HG02610 (cell line): ENCODE results near the gene RNPEPL1.

ENCODE experiments used
- ATAC-seq: cut with Tn5 transposase; IDR thresholded peaks from one replicate; pipeline ENCODE4 v1.9.1; 2021; ENCODE audit warnings: mild to moderate bottlenecking, moderate library complexity; ENCODE audit not compliant: unreplicated experiment

Gene RNPEPL1

DNA sequence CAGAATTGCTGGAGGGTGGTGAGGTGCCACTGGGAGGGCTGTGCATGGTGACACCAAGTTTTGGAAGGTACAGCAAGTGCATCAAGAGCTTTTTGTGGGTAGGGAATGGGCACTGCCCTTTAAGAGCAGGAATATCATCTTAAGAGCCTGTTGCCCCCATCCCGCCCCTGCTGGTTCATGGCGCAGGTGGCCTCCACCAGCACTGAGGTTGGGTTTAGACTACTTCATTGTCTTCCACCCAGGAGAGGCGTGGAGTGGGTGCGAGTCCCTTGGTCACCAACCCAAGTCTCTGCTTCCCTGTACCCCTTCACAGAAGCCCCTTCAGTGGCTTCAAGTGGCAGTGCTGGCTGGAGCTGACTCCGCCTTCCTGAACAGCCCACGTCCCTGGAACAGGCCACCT is 7.8 kb downstream of the RNPEPL1 start:
- ATAC-seq: no peak

- ATAC-seq: no peak
Observed at GRCh38 chr2:240576436-240577205, 8.3 kb downstream of the RNPEPL1 start.

DNA sequence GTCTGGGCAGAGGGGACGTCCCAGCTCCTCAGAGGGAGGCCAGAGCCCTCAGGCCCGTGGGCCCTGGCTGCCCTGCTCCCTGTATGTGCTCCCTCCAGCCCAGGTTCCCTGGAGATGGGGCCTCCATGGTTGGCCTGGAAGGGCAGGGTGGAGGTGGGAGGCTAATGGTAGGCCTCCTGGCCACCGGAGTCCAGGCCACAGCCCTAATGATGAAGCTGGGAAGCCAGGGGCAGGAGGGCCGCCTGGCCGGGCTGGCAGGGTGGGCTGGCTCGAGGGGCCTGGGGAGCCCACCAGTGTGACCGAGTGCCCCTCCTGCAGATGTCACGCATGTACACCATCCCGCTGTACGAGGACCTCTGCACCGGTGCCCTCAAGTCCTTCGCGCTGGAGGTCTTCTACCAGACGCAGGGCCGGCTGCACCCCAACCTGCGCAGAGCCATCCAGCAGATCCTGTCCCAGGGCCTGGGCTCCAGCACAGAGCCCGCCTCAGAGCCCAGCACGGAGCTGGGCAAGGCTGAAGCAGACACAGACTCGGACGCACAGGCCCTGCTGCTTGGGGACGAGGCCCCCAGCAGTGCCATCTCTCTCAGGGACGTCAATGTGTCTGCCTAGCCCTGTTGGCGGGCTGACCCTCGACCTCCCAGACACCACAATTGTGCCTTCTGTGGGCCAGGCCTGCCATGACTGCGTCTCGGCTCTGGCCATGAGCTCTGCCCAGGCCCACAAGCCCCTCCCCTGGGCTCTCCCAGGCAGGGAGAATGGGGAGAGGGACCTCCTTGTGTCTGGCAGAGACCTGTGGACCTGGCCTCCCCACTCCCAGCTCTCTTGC is 9.2 kb downstream of the RNPEPL1 start:
- ATAC-seq: no peak

DNA sequence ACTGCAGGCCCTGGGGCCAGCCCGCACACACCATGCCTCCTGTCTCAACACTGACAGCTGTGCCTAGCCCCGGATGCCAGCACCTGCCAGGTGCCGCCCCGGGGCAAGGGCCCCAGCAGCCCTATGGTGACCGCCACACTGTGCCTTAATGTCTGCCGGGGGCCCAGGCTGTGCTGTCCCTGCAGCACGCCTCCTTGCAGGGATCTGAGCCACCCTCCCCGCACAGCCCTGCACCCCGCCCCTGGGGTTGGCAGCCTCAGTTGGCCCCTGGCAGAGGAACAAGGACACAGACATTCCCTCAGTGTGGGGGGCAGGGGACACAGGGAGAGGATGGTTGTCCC is 9.8 kb downstream of the RNPEPL1 start:
- no peak for ATAC-seq

- no peak for ATAC-seq
Observed at GRCh38 chr2:240578488-240578887, 10.2 kb downstream of the RNPEPL1 start.

- ATAC-seq: no peak
Observed at GRCh38 chr2:240579071-240579762, 10.9 kb downstream of the RNPEPL1 start.

DNA sequence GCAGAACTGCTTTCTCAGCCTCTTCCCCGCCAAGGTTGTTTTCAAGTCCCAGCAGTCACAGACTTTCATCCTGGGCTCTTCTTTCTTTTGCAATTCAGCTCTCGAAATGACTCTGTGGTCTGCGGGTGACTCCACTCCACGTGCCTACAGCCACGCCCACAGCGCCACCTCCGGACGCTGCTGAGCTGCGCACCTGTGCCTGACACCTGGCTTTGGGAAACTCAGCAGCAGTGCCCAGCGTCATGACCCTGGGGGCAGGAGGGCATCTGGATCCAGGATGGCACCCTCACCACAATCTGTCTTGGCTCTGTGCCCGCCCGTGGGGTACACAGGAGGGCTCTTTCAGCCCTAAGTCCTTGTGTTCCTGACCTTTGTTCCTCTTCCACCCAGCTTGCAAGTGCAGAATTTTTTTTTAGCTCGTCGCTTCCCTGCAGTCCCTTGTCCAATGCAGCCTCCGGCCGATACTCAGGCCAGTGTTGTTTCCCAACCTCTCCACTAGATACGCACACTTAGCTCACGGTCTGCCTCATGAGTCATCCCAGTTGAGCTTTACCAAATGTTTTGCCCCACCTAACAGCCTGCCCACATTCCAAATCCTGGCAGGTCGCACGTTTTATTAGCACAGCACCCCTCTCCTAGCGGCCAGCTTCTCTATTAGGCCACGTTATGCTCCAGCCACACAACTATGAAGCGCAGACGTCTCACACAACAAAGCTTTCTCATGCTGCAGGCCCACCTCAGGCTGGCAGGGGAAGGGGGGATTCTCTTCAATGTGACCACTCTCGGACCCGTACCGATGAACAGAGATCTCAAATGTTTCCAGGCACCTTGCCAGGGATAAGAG is 11.7 kb downstream of the RNPEPL1 start:
- ATAC-seq: no peak

DNA sequence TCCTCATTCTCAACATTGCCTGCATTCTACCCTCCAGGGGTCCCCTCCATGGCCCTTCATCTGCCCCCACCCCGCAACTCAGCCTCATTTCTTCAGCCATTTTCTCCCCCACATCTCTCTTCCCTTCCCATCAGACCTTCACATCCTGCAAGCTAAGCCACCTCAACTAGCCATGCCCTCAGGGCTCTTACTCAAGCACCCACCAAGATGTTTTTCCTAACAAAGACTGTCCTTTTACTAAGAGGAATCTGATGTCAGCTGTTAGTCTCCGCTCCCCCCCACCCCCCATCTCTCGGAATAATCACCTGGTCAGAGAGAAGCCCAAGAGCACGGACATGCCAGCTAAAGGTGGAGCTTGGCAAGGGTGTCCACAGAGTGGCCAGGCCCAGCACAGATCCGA is 13.5 kb downstream of the RNPEPL1 start:
- no peak for ATAC-seq

DNA sequence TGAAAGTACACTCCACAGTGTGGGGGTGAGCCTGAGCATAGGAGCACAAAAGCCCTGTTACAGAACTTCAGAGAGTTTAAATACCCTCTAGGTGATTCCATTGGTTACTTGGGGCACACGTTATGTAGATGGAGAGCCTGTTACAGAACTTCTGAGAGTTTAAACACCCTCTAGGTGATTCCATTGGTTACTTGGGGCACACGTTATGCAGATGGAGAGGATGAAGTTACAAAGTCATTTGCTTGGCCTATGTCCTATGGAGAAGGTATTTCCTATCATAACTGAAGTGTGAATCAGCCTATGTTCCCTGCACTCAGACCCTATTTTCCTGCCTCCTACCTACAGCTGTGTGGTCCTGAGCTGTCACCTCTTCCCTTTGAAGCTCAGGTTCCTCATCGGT is 14.5 kb downstream of the RNPEPL1 start:
- ATAC-seq: no peak

DNA sequence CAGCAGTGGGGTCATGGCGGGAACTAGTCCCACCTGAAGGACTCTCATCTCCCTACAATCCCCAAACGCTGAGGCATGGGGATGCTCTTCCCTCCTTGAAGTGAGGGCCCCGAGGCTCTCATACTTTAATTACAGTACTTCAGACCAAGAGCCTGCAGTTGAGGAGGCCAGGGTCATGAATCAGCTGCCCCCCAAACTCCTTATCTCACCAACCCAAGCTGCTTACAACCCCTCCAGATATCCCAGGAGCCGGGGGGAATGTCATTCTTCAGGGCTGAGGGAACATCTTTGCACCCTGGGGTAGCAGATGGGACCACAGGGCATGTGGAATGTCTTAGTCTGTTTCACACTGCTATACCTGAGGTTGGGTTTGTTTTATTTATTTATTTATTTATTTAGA is 15.5 kb downstream of the RNPEPL1 start:
- ATAC-seq: no peak

- ATAC-seq: peak; percentile 58
Observed at GRCh38 chr2:240584486-240585031, 16.3 kb downstream of the RNPEPL1 start.

- peak; percentile 27 for ATAC-seq
Observed at GRCh38 chr2:240585101-240585500, 16.8 kb downstream of the RNPEPL1 start.

GRCh38 chr2:240585681-240586197 is 17.5 kb downstream of the RNPEPL1 start:
- no peak for ATAC-seq

GRCh38 chr2:240586198-240586918 is 18.1 kb downstream of the RNPEPL1 start, which contains the start of gene CAPN10:
Gene CAPN10 (plus strand): TSS chr2:240586734. CDS start chr2:240586912, 178 bp downstream.
- peak; percentile 60 for ATAC-seq

DNA sequence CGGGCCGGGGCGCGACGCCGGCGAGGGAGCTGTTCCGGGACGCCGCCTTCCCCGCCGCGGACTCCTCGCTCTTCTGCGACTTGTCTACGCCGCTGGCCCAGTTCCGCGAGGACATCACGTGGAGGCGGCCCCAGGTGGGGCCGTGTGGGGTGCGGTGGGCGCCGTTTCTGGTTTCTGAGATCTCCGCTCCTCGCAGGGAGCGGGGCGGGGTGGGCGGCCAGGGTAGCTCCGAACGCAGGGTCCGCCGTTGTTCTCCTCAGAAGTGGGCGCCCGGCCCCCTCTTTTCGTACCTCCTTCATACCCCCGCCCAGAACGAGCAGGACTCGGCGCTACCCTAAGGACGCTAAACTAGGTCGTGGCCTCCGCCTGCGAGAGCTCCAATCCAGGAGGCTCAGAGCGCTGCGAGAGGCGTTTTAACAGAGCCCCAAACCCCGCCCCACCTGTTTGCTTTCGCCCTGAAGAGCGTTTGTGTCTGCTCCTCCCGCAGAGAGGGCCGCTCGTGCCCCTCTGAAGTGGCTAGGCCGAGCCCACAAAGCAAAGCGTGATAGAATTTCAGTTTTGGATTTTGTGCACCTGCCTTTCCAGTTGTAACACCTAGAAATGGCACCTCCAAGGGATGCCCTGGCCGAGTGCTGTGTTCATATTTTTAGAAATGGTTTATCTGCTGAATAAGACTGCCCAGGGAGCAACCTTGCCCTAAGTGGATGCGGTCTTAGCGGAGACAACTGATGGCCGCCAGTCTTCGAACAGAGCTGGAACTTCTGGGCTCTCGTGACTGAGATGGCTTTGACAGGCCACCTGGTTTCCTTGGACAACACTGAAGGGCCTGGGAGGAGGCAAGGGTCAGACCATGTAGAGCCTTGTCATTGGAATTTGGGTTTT is 18.9 kb downstream of the RNPEPL1 start:
- no peak for ATAC-seq

GRCh38 chr2:240588006-240588655 is 19.8 kb downstream of the RNPEPL1 start:
- ATAC-seq: no peak

GRCh38 chr2:240588669-240589068 is 20.4 kb downstream of the RNPEPL1 start:
- ATAC-seq: no peak

- no peak for ATAC-seq
Observed at GRCh38 chr2:240589375-240589774, 21.1 kb downstream of the RNPEPL1 start.
